NB4 (cell line): Measurements from ENCODE around the gene JOSD1.

Experiments used
- CTCF ChIP-seq: IDR thresholded peaks from one replicate; pipeline ENCODE4 v1.5.1; 2012; ENCODE audit warnings: low read depth, low read length
- MYC ChIP-seq: IDR thresholded peaks from 2 replicates; pipeline ENCODE4 v1.6.1; 2011; ENCODE audit warnings: low read depth, low read length
- POLR2A ChIP-seq: IDR thresholded peaks from 2 replicates; pipeline ENCODE4 v1.6.1; 2011; ENCODE audit warnings: mild to moderate bottlenecking; ENCODE audit not compliant: insufficient read length; ENCODE audit errors: extremely low read depth

DNA sequence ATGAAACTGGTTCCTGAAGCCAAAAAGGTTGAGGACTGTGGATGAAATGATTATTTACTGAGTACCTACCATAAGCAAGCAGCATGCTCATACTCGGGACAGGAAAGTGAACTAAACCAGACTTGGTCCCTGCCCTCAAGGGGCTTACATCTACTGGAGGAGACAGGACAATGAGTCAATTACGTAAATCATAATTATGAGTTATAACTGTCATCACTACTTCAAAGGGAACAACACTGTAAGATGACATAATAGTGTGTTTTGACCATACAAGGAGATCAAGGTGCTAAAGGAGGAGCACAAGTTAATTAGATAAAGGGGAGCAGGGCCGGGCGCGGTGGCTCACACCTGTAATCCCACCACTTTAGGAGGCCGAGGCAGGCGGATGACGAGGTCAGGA is 47.0 kb downstream of the JOSD1 start:
- TF ChIP-seq POLR2A (no peak), CTCF (no peak), MYC (no peak)
